ENCODE results near the gene GATA2. TPM values are rescaled to one million over a fixed set of nuclear protein-coding genes. Genes with fewer than 3 reads are reported as not detected.

Gene GATA2
- 11.6 and 13.7 TPM in 2 replicates for total RNA-seq

GRCh38 chr3:128492671-128493569 lies at the start of gene GATA2:
GATA2 (minus strand) TSS chr3:128493201; CDS start chr3:128487031, 6,170 bp downstream.

GRCh38 chr3:128466840-128467541 lies 26.0 kb downstream of the GATA2 start, which contains the start of gene DNAJB8:
DNAJB8 (minus strand) TSS chr3:128466890; CDS start chr3:128463245, 3,645 bp downstream.

Other genes starting within 250 kb of the GATA2 start
- gene DNAJB8, start 26.3 kb downstream of the GATA2 start, total RNA-seq, result not detected in 2 replicates
- 488 and 515 TPM in 2 replicates for gene RPN1, start 157.6 kb upstream of the GATA2 start, total RNA-seq
- gene RAB7A, start 233.0 kb upstream of the GATA2 start, total RNA-seq, result 33.3 and 43.5 TPM in 2 replicates

Data from dermis lymphatic vessel endothelial cell (primary cell).